K562 (cell line): ENCODE data around the gene LY6G6F. TPM values are rescaled to one million over a fixed set of nuclear protein-coding genes. Genes with fewer than 3 reads are reported as not detected.

Source experiments
- ATF7 ChIP-seq: fragments of 450-650 bp; IDR thresholded peaks from 2 replicates; pipeline ENCODE4 v1.7.1; 2014; ENCODE audit warnings: mild to moderate bottlenecking, moderate library complexity
- CCNT2 ChIP-seq: IDR thresholded peaks from 2 replicates; pipeline ENCODE4 v1.6.1; 2011; ENCODE audit warnings: borderline replicate concordance, low read depth, mild to moderate bottlenecking, moderate library complexity, mixed read lengths, low read length; ENCODE audit not compliant: insufficient read length; ENCODE audit errors: extremely low read depth
- DMBX1 ChIP-seq: fragments of 250-450 bp; sonication (Bioruptor Pico); IDR thresholded peaks from 2 replicates; pipeline ENCODE4 v1.8.0; 2022; ENCODE audit warnings: inconsistent platforms, mild to moderate bottlenecking, moderate library complexity, borderline replicate concordance
- E2F1 ChIP-seq: sonication (generic); formaldehyde crosslinking; IDR thresholded peaks from 2 replicates; pipeline ENCODE4 v1.8.1; 2023; ENCODE audit warnings: mild to moderate bottlenecking, missing genetic modification reagents, moderate library complexity
- HNRNPL ChIP-seq: fragments of 200-400 bp; formaldehyde crosslinking; IDR thresholded peaks from 2 replicates; pipeline ENCODE4 v1.6.1; 2017; ENCODE audit warnings: low read depth, mild to moderate bottlenecking, low read length
- IFI16 ChIP-seq: fragments of 250-450 bp; sonication (Bioruptor Pico); IDR thresholded peaks from 2 replicates; pipeline ENCODE4 v2.1.2; 2022; ENCODE audit warnings: mild to moderate bottlenecking, inconsistent platforms
- SIX5 ChIP-seq, 2 experiments: IDR thresholded peaks; 2 replicates each; pipeline ENCODE4 v1.6.1; 2011; ENCODE audit warnings: low read length in 2 of 2, borderline replicate concordance in 1 of 2, low read depth in 1 of 2, mild to moderate bottlenecking in 1 of 2, moderate library complexity in 1 of 2; ENCODE audit not compliant: insufficient read depth in 1 of 2
- SMARCC2 ChIP-seq: fragments of 450-650 bp; IDR thresholded peaks from 2 replicates; pipeline ENCODE4 v1.6.1; 2017; ENCODE audit warnings: antibody characterized with exemption, moderate library complexity, mild to moderate bottlenecking, low read depth
- SOX6 ChIP-seq: fragments of 450-650 bp; IDR thresholded peaks from 2 replicates; pipeline ENCODE4 v1.6.1; 2014; ENCODE audit warnings: mild to moderate bottlenecking
- TAL1 ChIP-seq: fragments of 450-650 bp; IDR thresholded peaks from 2 replicates; pipeline ENCODE4 v1.6.1; 2016; ENCODE audit warnings: mild to moderate bottlenecking
- THAP7 ChIP-seq: fragments of 250-450 bp; sonication (Bioruptor Pico); IDR thresholded peaks from 2 replicates; pipeline ENCODE4 v1.5.0; 2021
- THRAP3 ChIP-seq: fragments of 450-650 bp; IDR thresholded peaks from 2 replicates; pipeline ENCODE4 v1.6.1; 2016; ENCODE audit warnings: mild to moderate bottlenecking, inconsistent platforms, borderline replicate concordance
- USF2 ChIP-seq: sonication (generic); formaldehyde crosslinking; IDR thresholded peaks from 2 replicates; pipeline ENCODE4 v1.5.0; 2020; ENCODE audit warnings: missing genetic modification reagents
- ZBTB11 ChIP-seq, 3 experiments: fragments of 200-800 bp in 1 of 3; fragments of 250-450 bp in 1 of 3; fragments of 450-650 bp in 1 of 3; sonication (Bioruptor Pico) in 1 of 3; sonication (Bioruptor generic) in 1 of 3; formaldehyde crosslinking in 1 of 3; IDR thresholded peaks; 2 replicates each; pipeline versions ENCODE4 v1.6.1 to v1.8.0; 2016 to 2022; ENCODE audit warnings: mild to moderate bottlenecking in 2 of 3, missing genetic modification characterization in 2 of 3, missing compliant biosample characterization in 1 of 3, moderate library complexity in 1 of 3
- ZNF232 ChIP-seq: sonication (generic); formaldehyde crosslinking; IDR thresholded peaks from 2 replicates; pipeline ENCODE4 v1.8.0; 2022; ENCODE audit warnings: mild to moderate bottlenecking, missing genetic modification reagents
- ZNF449 ChIP-seq: fragments of 250-450 bp; sonication (Bioruptor Pico); IDR thresholded peaks from 2 replicates; pipeline ENCODE4 v1.8.0; 2022; ENCODE audit warnings: moderate library complexity, mild to moderate bottlenecking, inconsistent platforms
- polyA plus RNA-seq, 8 experiments: library from polyadenylated mRNA; depleted of rRNA in 4 of 8; stranded (reverse) in 5 of 8; unstranded in 3 of 8; fragments of >200 nt; fragmentation: Nextera tagmentation in 2 of 8; fragmentation: Illumina TruSeq in 1 of 8; extraction: Ambion mirVana in 2 of 8; extraction: Trizol in 1 of 8; gene quantifications; 2 replicates each; pipeline versions ENCODE4 v1.2.1 to v1.2.3, GENCODE V29; 2011 to 2014; ENCODE audit warnings: inconsistent platforms in 1 of 8, missing spikeins in 1 of 8
- total RNA-seq, 7 experiments: library from RNA; depleted of rRNA in 6 of 7; stranded (reverse); fragments of >200 nt in 6 of 7; fragmentation: Illumina TruSeq in 2 of 7; extraction: Trizol in 2 of 7; gene quantifications; 2 replicates each; pipeline versions ENCODE4 v1.2.1 to v1.2.3, GENCODE V29; 2011 to 2021; ENCODE audit warnings: low replicate concordance in 1 of 7

Gene LY6G6F
- total and polyA plus RNA-seq, 9 of the 15 experiments (the other 6 are each of a cell fraction or from before 2014, with no cell fraction given) = 0.14 to 0.50 (median 0.28) TPM; not detected in 2

GRCh38 chr6:31729979-31730630, 23.4 kb downstream of the LY6G6F start (continued):
- peak in 1 of 3 experiments; percentile 48; a peak in 3 of 6 replicates for TF ChIP-seq ZBTB11 (CRISPR knock-in tag; IDR thresholded peaks at IDR 0.05)
- TF ChIP-seq SMARCC2 = no peak
- no peak for TF ChIP-seq TAL1
- no peak for TF ChIP-seq CCNT2
- peak; percentile 82 for TF ChIP-seq E2F1 (CRISPR knock-in tag)
- peak; percentile 48; the same call in 1 of the 2 replicates for TF ChIP-seq IFI16 (CRISPR knock-in tag)
- peak; percentile 79 for TF ChIP-seq DMBX1
- no peak for TF ChIP-seq ATF7
- no peak; the same call in 1 of the 2 replicates for TF ChIP-seq ZNF449
- peak; percentile 87 for TF ChIP-seq HNRNPL
- TF ChIP-seq SIX5 (IDR thresholded peaks at IDR 0.05; ENCODE audit: borderline replicate concordance in 1 of 2, insufficient read depth in 1 of 2, low read depth in 1 of 2, low read length in 2 of 2) = no peak
- TF ChIP-seq ZNF232 (CRISPR knock-in tag) = peak; percentile 76; the same call in 1 of the 2 replicates
- no peak for TF ChIP-seq USF2 (CRISPR knock-in tag)
- peak; percentile 97 for TF ChIP-seq THAP7 (CRISPR knock-in tag)
- TF ChIP-seq SOX6 = no peak
- TF ChIP-seq THRAP3 = no peak
